Fibroblast of lung (primary cell): ENCODE data around the gene LBH. TPM values are rescaled to one million over a fixed set of nuclear protein-coding genes. Genes with fewer than 3 reads are reported as not detected.

Source experiments
- DNase-seq, 2 donors: peaks; one replicate each; pipeline versions ENCODE4 v3.0.0 to v3.0.0-alpha.2; 2010; ENCODE audit warnings: low read depth in 2 of 2
- H2AFZ ChIP-seq: 2 replicates; pipeline ENCODE4 v1.5.1; 2012; ENCODE audit warnings: low read length, control low read depth, inconsistent platforms
- H3K27ac ChIP-seq: 2 replicates; pipeline ENCODE4 v1.5.1; 2011; ENCODE audit warnings: low read length, control low read depth; ENCODE audit not compliant: insufficient read depth
- H3K27me3 ChIP-seq: 2 replicates; pipeline ENCODE4 v1.5.1; 2011; ENCODE audit warnings: mild to moderate bottlenecking, low read length; ENCODE audit not compliant: control insufficient read depth, insufficient read depth
- H3K36me3 ChIP-seq: 2 replicates; pipeline ENCODE4 v1.5.1; 2011; ENCODE audit warnings: low read length; ENCODE audit not compliant: control insufficient read depth, insufficient read depth
- H3K4me1 ChIP-seq: 2 replicates; pipeline ENCODE4 v1.5.1; 2011; ENCODE audit warnings: low read length; ENCODE audit not compliant: control insufficient read depth, insufficient read depth; ENCODE audit errors: extremely low read depth
- H3K4me2 ChIP-seq: 2 replicates; pipeline ENCODE4 v1.5.1; 2011; ENCODE audit warnings: low read length, control low read depth; ENCODE audit not compliant: insufficient read depth; ENCODE audit errors: extremely low read depth
- H3K4me3 ChIP-seq, 4 experiments: fragments of 200-600 bp in 1 of 4; sonication (generic) in 1 of 4; replicated peaks in 1 of 4; 2 replicates each; pipeline ENCODE4 v1.5.1; 2011 to 2016; ENCODE audit warnings: low read length in 4 of 4, low read depth in 3 of 4, mild to moderate bottlenecking in 3 of 4, control low read depth in 2 of 4, inconsistent platforms in 1 of 4, mixed read lengths in 1 of 4; ENCODE audit not compliant: insufficient read depth in 1 of 4; ENCODE audit errors: control extremely low read depth in 1 of 4
- H3K79me2 ChIP-seq: 2 replicates; pipeline ENCODE4 v1.5.1; 2012; ENCODE audit warnings: mild to moderate bottlenecking, low read length, inconsistent platforms; ENCODE audit not compliant: control insufficient read depth, insufficient read depth
- H3K9ac ChIP-seq: 2 replicates; pipeline ENCODE4 v1.5.1; 2011; ENCODE audit warnings: mild to moderate bottlenecking, low read length, control low read depth; ENCODE audit not compliant: insufficient read depth
- H3K9me3 ChIP-seq: 2 replicates; pipeline ENCODE4 v1.5.1; 2012; ENCODE audit warnings: low read depth, low read length; ENCODE audit not compliant: control insufficient read depth, insufficient read depth
- H4K20me1 ChIP-seq: 2 replicates; pipeline ENCODE4 v1.5.1; 2011; ENCODE audit warnings: low read length; ENCODE audit not compliant: control insufficient read depth, insufficient read depth; ENCODE audit errors: extremely low read depth
- EZH2 ChIP-seq: IDR thresholded peaks from 2 replicates; pipeline ENCODE4 v1.5.1; 2012; ENCODE audit warnings: low read length, control low read depth, mild to moderate bottlenecking; ENCODE audit errors: missing control alignments
- polyA plus RNA-seq, 2 donors: library from polyadenylated mRNA; depleted of rRNA in 1 of 2; stranded (reverse) in 1 of 2; unstranded in 1 of 2; fragments of >200 nt; gene quantifications; 2 replicates each; pipeline ENCODE4 v1.2.1, GENCODE V29; 2011 to 2012; ENCODE audit warnings: missing spikeins in 1 of 2
- total RNA-seq: library from RNA; depleted of rRNA; stranded (reverse); fragments of >200 nt; gene quantifications from 2 replicates; pipeline ENCODE4 v1.2.1, GENCODE V29; 2014
- TF ChIP-seq, protein P1 (sequence below), 2 donors: IDR thresholded peaks in 1 of 2; conservative IDR thresholded peaks in 1 of 2; 1 replicate in 1 of 2; 2 replicates in 1 of 2; pipeline ENCODE4 v1.5.1; 2011 to 2012; ENCODE audit warnings: low read length in 2 of 2, control low read depth in 1 of 2, inconsistent platforms in 1 of 2, low read depth in 1 of 2, mild to moderate bottlenecking in 1 of 2

Gene LBH
- total and polyA plus RNA-seq, 2 donors (not counting 1 experiment from before 2014, with no cell fraction given), result 604 to 926 TPM

- Histone ChIP-seq H3K36me3 (peaks cover 12% of the 10 kb centered on the region), H3K9ac (no peak overlapping the region)
Measured at GRCh38 chr2:30261695-30262211, 30.4 kb downstream of the LBH start.

GRCh38 chr2:30262716-30263309 lies 31.5 kb downstream of the LBH start:
- H3K4me3 ChIP-seq, result no peak overlapping the region
- no peak overlapping the region for H2AFZ ChIP-seq
- H3K4me1 ChIP-seq, result peaks cover 5% of the 10 kb centered on the region
- no peaks in the 10 kb centered on the region for H3K9me3 ChIP-seq
- peaks cover 12% of the 10 kb centered on the region for H3K36me3 ChIP-seq
- H3K9ac ChIP-seq, result no peak overlapping the region
- no peaks in the 10 kb centered on the region for H3K79me2 ChIP-seq
- no peak overlapping the region for H3K27ac ChIP-seq
- no peak for DNase-seq
- no peaks in the 10 kb centered on the region for H3K27me3 ChIP-seq
- no peak overlapping the region for H3K4me2 ChIP-seq
- TF ChIP-seq EZH2, result no peak
- TF ChIP-seq, protein P1, sequence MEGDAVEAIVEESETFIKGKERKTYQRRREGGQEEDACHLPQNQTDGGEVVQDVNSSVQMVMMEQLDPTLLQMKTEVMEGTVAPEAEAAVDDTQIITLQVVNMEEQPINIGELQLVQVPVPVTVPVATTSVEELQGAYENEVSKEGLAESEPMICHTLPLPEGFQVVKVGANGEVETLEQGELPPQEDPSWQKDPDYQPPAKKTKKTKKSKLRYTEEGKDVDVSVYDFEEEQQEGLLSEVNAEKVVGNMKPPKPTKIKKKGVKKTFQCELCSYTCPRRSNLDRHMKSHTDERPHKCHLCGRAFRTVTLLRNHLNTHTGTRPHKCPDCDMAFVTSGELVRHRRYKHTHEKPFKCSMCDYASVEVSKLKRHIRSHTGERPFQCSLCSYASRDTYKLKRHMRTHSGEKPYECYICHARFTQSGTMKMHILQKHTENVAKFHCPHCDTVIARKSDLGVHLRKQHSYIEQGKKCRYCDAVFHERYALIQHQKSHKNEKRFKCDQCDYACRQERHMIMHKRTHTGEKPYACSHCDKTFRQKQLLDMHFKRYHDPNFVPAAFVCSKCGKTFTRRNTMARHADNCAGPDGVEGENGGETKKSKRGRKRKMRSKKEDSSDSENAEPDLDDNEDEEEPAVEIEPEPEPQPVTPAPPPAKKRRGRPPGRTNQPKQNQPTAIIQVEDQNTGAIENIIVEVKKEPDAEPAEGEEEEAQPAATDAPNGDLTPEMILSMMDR (conservative IDR thresholded peaks at IDR 0.05 in 1 of 2, IDR thresholded peaks at IDR 0.05 in 1 of 2; ENCODE audit: low read depth in 1 of 2, low read length in 2 of 2), result no peak
- no peaks in the 10 kb centered on the region for H4K20me1 ChIP-seq

More at GRCh38 chr2:30261695-30262211, 30.4 kb downstream of the LBH start:
- Histone ChIP-seq H3K4me1 (peaks cover 5% of the 10 kb centered on the region), H2AFZ (no peak overlapping the region), H4K20me1 (no peaks in the 10 kb centered on the region), H3K27ac (no peak overlapping the region), H3K27me3 (no peaks in the 10 kb centered on the region), H3K79me2 (no peaks in the 10 kb centered on the region), H3K4me2 (no peak overlapping the region), H3K4me3 (no peak overlapping the region), H3K9me3 (no peaks in the 10 kb centered on the region)
- TF ChIP-seq EZH2, result no peak
- TF ChIP-seq, protein P1 (conservative IDR thresholded peaks at IDR 0.05 in 1 of 2, IDR thresholded peaks at IDR 0.05 in 1 of 2; ENCODE audit: low read depth in 1 of 2, low read length in 2 of 2), result no peak
- DNase-seq, result no peak

- Histone ChIP-seq H3K9ac (no peak overlapping the region), H3K4me3 (no peak overlapping the region), H3K36me3 (peaks cover 1% of the 10 kb centered on the region), H3K4me1 (peaks cover 5% of the 10 kb centered on the region), H3K4me2 (no peak overlapping the region), H3K27ac (no peak overlapping the region), H4K20me1 (no peaks in the 10 kb centered on the region), H3K79me2 (no peaks in the 10 kb centered on the region), H2AFZ (no peak overlapping the region), H3K27me3 (no peaks in the 10 kb centered on the region), H3K9me3 (no peaks in the 10 kb centered on the region)
- TF ChIP-seq, protein P1 (conservative IDR thresholded peaks at IDR 0.05 in 1 of 2, IDR thresholded peaks at IDR 0.05 in 1 of 2; ENCODE audit: low read depth in 1 of 2, low read length in 2 of 2), result no peak
- no peak for TF ChIP-seq EZH2
- no peak for DNase-seq
Measured at GRCh38 chr2:30264274-30264673, 32.9 kb downstream of the LBH start.
